Left lobe of liver (tissue), 2 donors: Measurements from ENCODE around the gene TTBK1. TPM values are rescaled to one million over a fixed set of nuclear protein-coding genes. Genes with fewer than 3 reads are reported as not detected.

Source experiments
- ATAC-seq: fragments of 200-7000 bp; cut with Tn5 transposase; one replicate; pipeline ENCODE4 v1.9.1; 2020; ENCODE audit warnings: mild to moderate bottlenecking, moderate library complexity
- DNase-seq: peaks from one replicate; pipeline ENCODE4 v3.0.0-alpha.2; 2020; ENCODE audit warnings: low spot score
- total RNA-seq: library from RNA; stranded (reverse); gene quantifications from one replicate; pipeline ENCODE4 v1.2.1, GENCODE V29; 2021
- donor health status: DM: no; HTN: no; CAD: no; lungs with moderate emphysema.
- donor health status: DM: no; HTN: yes; CAD: no.

Gene TTBK1
- total RNA-seq = 2.0 TPM

- no peak for DNase-seq
- ATAC-seq = no peak
Measured at GRCh38 chr6:43242908-43243663, at the start of gene TTBK1. TTBK1 (plus strand) TSS chr6:43243481; CDS start chr6:43246661, 3,180 bp downstream.

DNA sequence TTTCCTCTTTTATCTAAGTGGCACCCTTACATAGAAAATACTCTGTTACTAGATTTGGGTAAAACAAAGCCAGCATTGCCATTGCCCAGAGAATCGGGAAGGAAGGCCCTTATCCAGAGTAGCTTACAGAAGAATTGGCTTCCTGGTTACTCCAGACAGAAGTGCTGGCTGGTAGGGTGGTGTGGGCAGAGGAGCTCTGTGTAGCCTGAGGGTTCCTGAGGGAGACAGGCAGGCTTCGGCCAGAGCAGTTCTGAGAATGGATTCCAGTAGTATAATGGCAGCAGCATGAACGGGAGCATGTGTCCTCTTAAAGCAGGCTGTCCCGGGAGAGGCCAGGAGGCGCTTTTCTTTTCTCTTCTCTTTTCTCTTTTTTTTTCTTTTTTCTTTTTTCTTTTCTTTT is 49.4 kb upstream of the TTBK1 start:
- DNase-seq (no peak), ATAC-seq (no peak)

- no peak for DNase-seq
- no peak for ATAC-seq
Measured at GRCh38 chr6:43196337-43196736, 46.9 kb upstream of the TTBK1 start.

DNA sequence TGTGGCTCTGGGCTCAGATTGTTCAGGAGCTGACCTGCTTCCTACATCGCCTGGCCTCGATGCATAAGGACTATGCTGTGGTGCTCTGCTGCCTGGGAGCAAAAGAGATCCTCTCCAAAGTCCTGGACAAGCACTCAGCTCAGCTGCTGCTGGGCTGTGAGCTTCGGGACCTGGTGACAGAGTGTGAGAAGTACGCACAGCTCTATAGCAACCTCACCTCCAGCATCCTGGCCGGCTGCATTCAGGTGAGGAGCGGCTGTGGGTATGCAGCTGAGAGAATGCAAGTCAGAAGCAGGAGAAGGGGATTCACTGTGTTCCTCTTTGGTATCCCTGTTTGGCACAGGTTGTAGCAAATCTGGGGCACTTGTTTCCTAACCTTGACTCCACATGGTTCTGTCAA is 43.4 kb upstream of the TTBK1 start:
- DNase-seq (no peak), ATAC-seq (no peak)

DNA sequence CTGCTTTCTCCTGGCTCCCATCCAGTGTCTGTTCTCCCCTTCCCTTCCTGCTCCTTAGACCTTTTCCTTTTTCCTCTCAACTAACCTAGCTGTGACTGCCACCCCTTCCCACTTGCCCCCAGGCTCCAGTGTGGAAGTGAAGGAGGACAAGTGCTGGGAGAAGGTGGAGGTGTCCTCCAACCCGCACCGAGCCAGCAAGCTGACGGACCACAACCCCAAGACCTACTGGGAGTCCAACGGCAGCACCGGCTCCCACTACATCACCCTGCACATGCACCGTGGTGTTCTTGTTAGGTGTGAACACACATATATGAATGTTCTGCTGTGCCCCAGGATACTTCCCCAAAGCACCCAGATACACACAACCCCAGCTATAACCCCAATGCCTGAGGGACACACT is 42.7 kb upstream of the TTBK1 start:
- ATAC-seq (no peak), DNase-seq (no peak)

GRCh38 chr6:43202451-43202850 is 40.8 kb upstream of the TTBK1 start:
- ATAC-seq = no peak
- DNase-seq = no peak

- DNase-seq (no peak), ATAC-seq (no peak)
Measured at GRCh38 chr6:43203029-43203717, 40.1 kb upstream of the TTBK1 start.

DNA sequence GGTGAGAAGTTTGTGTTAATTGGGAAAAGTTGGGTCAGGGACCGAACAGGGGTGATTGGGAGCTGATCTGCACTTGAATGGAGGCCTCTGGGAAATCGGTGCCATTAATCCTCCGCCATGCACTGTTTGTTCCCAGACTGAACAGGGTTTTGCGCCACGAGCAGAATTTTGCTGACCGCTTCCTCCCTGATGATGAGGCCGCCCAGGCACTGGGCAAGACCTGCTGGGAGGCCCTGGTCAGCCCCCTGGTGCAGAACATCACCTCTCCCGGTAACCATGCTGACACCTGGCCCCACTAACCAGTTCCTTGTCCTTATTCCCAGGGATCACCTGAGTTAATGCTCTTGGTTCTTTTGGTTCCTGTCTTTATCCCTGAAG is 39.6 kb upstream of the TTBK1 start:
- ATAC-seq = no peak
- no peak for DNase-seq

DNA sequence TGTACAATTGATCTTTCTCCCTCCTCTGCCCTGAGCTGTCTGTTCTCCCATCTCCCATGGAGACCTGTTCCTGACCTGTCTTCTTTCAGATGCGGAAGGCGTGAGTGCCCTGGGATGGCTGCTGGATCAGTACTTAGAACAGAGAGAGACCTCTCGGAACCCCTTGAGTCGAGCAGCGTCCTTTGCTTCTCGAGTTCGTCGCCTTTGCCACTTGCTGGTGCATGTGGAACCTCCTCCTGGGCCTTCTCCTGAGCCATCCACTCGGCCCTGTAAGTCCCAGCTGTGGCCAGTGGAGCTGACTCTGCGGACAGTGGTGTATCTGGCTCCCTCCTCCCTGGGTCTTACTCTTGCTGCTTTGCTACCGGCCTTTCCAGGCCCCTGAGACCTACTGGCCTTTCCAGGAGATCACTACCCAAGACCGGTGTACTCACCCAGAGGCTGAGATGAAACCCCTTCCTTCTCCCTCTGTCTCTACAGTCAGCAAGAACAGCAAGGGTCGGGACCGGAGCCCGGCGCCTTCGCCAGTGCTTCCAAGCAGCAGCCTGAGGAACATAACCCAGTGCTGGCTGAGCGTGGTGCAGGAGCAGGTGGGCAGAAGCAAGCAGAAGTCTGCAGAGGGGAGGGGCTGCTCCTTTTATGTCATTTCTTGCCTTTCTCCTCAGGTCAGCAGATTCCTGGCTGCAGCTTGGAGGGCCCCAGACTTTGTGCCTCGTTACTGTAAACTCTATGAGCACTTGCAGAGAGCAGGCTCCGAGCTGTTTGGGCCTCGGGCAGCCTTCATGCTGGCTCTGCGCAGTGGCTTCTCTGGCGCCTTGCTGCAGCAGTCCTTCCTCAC is 38.8 kb upstream of the TTBK1 start:
- DNase-seq (no peak), ATAC-seq (no peak)

DNA sequence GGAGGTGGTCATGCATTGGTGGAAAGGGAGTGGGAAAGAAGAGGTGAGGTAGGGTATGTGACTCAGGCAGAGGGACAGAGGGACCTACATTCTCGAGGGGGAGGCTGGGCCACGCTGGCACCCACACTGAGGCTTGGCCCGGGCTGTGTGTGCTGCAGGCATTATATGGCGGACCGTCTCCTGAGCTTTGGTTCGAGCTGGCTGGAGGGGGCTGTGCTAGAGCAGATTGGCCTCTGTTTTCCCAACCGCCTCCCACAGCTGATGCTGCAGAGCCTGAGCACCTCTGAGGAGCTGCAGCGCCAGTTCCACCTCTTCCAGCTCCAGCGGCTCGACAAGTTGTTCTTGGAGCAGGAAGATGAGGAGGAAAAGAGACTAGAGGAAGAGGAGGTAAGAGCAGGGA is 37.4 kb upstream of the TTBK1 start:
- DNase-seq = no peak
- no peak for ATAC-seq

- ATAC-seq (no peak), DNase-seq (no peak)
Measured at GRCh38 chr6:43207286-43207685, 36.0 kb upstream of the TTBK1 start.

- ATAC-seq (no peak), DNase-seq (no peak)
Measured at GRCh38 chr6:43211955-43212354, 31.3 kb upstream of the TTBK1 start.

DNA sequence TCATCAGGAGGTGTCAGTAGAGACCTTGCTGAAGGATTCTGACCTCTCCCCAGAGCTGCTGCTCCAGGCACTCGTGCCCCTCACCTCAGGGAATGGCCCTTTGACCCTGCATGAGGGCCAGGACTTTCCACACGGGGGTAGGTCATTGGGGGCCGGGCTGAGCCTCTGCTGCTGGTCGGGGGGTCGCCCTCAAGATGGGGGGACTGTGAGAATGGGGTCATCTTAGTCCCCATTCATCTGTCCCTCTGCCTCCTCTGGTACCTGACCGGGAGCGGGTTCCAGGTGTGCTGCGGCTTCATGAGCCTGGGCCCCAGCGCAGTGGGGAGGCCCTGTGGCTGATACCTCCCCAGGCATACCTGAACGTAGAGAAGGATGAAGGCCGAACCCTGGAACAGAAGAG is 29.9 kb upstream of the TTBK1 start:
- ATAC-seq = no peak

DNA sequence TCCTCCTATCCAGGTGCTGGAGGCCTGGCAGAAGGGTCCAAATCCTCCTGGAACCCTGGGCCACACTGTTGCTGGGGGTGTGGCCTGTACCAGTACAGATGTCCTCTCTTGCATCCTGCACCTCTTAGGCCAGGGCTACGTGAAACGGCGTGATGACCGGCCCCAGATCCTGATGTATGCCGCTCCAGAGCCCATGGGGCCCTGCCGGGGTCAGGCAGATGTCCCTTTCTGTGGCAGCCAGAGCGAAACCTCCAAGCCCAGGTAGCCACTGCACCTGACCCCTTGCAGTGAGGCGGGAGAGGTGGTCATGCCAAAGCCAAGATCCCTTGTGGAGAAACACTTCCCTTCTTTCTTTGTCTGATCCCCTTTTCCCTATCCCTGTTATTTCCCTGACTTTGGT is 28.2 kb upstream of the TTBK1 start:
- DNase-seq (no peak), ATAC-seq (no peak)

More for the DNA sequence above, 29.9 kb upstream of the TTBK1 start:
- no peak for DNase-seq

GRCh38 chr6:43216200-43216599 is 27.1 kb upstream of the TTBK1 start:
- no peak for ATAC-seq
- no peak for DNase-seq

DNA sequence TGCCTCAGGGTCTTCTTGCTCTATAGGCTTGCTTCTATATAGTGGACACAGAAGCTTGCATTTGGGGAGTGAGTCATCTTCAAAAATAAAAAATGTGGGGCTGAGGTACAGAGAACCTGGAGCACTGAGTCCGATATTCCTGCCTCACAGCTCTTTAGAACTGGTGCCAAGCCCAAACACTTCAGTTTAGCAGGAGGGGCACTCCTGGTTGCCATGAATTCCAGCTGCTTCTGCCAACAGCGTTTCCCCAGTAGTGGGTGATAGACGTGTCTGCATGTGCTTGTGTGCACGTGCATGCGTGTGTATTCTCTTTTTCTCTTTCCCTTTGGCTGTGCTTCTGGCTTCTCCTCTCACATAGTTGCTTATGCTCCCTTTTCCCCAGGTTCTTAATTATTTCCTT is 25.9 kb upstream of the TTBK1 start:
- no peak for ATAC-seq
- no peak for DNase-seq

- ATAC-seq (no peak), DNase-seq (no peak)
Measured at GRCh38 chr6:43219119-43219518, 24.2 kb upstream of the TTBK1 start.

GRCh38 chr6:43219814-43220213 is 23.5 kb upstream of the TTBK1 start:
- ATAC-seq (no peak), DNase-seq (no peak)

GRCh38 chr6:43220439-43220951 is 22.8 kb upstream of the TTBK1 start:
- DNase-seq (no peak), ATAC-seq (no peak)

GRCh38 chr6:43221046-43221972 is 22.0 kb upstream of the TTBK1 start:
- DNase-seq = no peak
- ATAC-seq = peak; percentile 25
